HepG2 (cell line): ENCODE data around the gene RGS8. TPM values are rescaled to one million over a fixed set of nuclear protein-coding genes. Genes with fewer than 3 reads are reported as not detected.

Experiments used
- ATAC-seq: fragments of 200-7000 bp; cut with Tn5 transposase; 3 replicates; pipeline ENCODE4 v1.9.1; 2020; ENCODE audit warnings: mild to moderate bottlenecking, moderate library complexity
- BruUV-seq: library from RNA; stranded (reverse); fragments of 400-500 nt; replicated peaks from 2 replicates; lab custom pipeline; 2021; lab: Mats Ljungman, UMichigan
- CTCF ChIA-PET: fragments of 300-600 bp; formaldehyde crosslinking; extraction: SDS; loops from one replicate; lab custom pipeline; 2021; ENCODE audit warnings: low total read pairs, inconsistent platforms, low intra/inter-chr PET ratio; lab: Yijun Ruan, JAX
- POLR2A ChIA-PET: fragments of 350-600 bp; sonication (Branson Sonifier 250); formaldehyde crosslinking; loops from one replicate; lab custom pipeline; 2020; ENCODE audit warnings: antibody characterized with exemption, inconsistent platforms; lab: Yijun Ruan, JAX
- DNase-seq: peaks from one replicate; pipeline ENCODE4 v3.0.0-alpha.2; 2015; ENCODE audit warnings: low spot score
- FAIRE-seq: peaks from 3 replicates; lab custom pipeline; 2011; peaks lifted over from hg19 to GRCh38; lab: Jason Lieb, UNC
- H2AFZ ChIP-seq: one replicate; pipeline ENCODE4 v1.6.1; 2011; ENCODE audit warnings: low read length, inconsistent platforms
- H3K27ac ChIP-seq: fragments of 300-600 bp; 3 replicates; pipeline ENCODE4 v1.8.0; 2011; ENCODE audit warnings: mixed run types, mild to moderate bottlenecking, mixed read lengths, low read length, inconsistent platforms; ENCODE audit not compliant: insufficient read depth; ENCODE audit errors: extremely low read length
- H3K27me3 ChIP-seq, 2 experiments: fragments of 200-600 bp in 1 of 2; 2 replicates in 1 of 2; 3 replicates in 1 of 2; pipeline versions ENCODE4 v1.6.0 to v1.8.0; 2011; ENCODE audit warnings: low read length in 2 of 2, mild to moderate bottlenecking in 2 of 2, moderate library complexity in 2 of 2, inconsistent platforms in 1 of 2; ENCODE audit not compliant: insufficient read depth in 2 of 2, control insufficient read depth in 1 of 2
- H3K36me3 ChIP-seq, 2 experiments: fragments of 200-600 bp in 1 of 2; replicated peaks in 1 of 2; 2 replicates in 1 of 2; 3 replicates in 1 of 2; pipeline versions ENCODE4 v1.5.1 to v1.8.0; 2011; ENCODE audit warnings: low read length in 2 of 2, inconsistent platforms in 1 of 2; ENCODE audit not compliant: insufficient read depth in 2 of 2, control insufficient read depth in 1 of 2
- H3K4me1 ChIP-seq: 2 replicates; pipeline ENCODE4 v1.5.1; 2012; ENCODE audit warnings: low read length, inconsistent platforms; ENCODE audit not compliant: insufficient read depth
- H3K4me2 ChIP-seq: 2 replicates; pipeline ENCODE4 v1.6.0; 2011; ENCODE audit warnings: low read depth, low read length, inconsistent platforms
- H3K4me3 ChIP-seq, 3 experiments: fragments of 200-600 bp in 1 of 3; sonication (generic), shearing (Covaris generic) in 1 of 3; replicated peaks in 1 of 3; 2 replicates each; pipeline ENCODE4 v1.5.1; 2011 to 2016; ENCODE audit warnings: low read length in 3 of 3, inconsistent platforms in 2 of 3, low read depth in 2 of 3, mild to moderate bottlenecking in 2 of 3, control low read depth in 1 of 3, mixed read lengths in 1 of 3; ENCODE audit not compliant: insufficient read depth in 1 of 3
- H3K79me2 ChIP-seq: one replicate; pipeline ENCODE4 v1.6.1; 2011; ENCODE audit warnings: low read length, inconsistent platforms; ENCODE audit not compliant: insufficient read depth
- H3K9ac ChIP-seq: 2 replicates; pipeline ENCODE4 v1.6.0; 2011; ENCODE audit warnings: mild to moderate bottlenecking, low read depth, low read length, inconsistent platforms; ENCODE audit not compliant: insufficient read depth
- H3K9me3 ChIP-seq: 2 replicates; pipeline ENCODE4 v1.5.1; 2012; ENCODE audit warnings: mild to moderate bottlenecking, low read length
- H4K20me1 ChIP-seq: 2 replicates; pipeline ENCODE4 v1.6.0; 2011; ENCODE audit warnings: inconsistent platforms, mild to moderate bottlenecking, low read length, moderate library complexity; ENCODE audit not compliant: insufficient read depth
- CREM ChIP-seq, 2 experiments: sonication (generic) in 1 of 2; formaldehyde crosslinking in 1 of 2; IDR thresholded peaks; 2 replicates each; pipeline versions ENCODE4 v1.4.0 to v1.6.1; 2016 to 2020; ENCODE audit warnings: antibody characterized with exemption in 1 of 2, mild to moderate bottlenecking in 1 of 2, missing genetic modification reagents in 1 of 2
- DR1 ChIP-seq: sonication (generic); formaldehyde crosslinking; IDR thresholded peaks from 2 replicates; pipeline ENCODE4 v1.8.0; 2021; ENCODE audit warnings: mild to moderate bottlenecking, missing genetic modification reagents, inconsistent platforms
- KLF16 ChIP-seq, 2 experiments: sonication (generic) in 1 of 2; formaldehyde crosslinking in 1 of 2; IDR thresholded peaks; 2 replicates each; pipeline versions ENCODE4 v1.6.1 to v1.8.0; 2016 to 2023; ENCODE audit warnings: missing genetic modification reagents in 2 of 2, missing compliant biosample characterization in 1 of 2
- NAIF1 ChIP-seq: sonication (generic); formaldehyde crosslinking; IDR thresholded peaks from 2 replicates; pipeline ENCODE4 v1.5.0; 2020; ENCODE audit warnings: mild to moderate bottlenecking, missing genetic modification reagents, borderline replicate concordance
- SATB2 ChIP-seq: sonication (generic); formaldehyde crosslinking; IDR thresholded peaks from 2 replicates; pipeline ENCODE4 v1.5.0; 2020; ENCODE audit warnings: missing genetic modification reagents
- ZFP36L2 ChIP-seq: sonication (generic); formaldehyde crosslinking; IDR thresholded peaks from 2 replicates; pipeline ENCODE4 v1.4.0; 2020; ENCODE audit warnings: missing genetic modification reagents
- ZNF768 ChIP-seq: sonication (generic); formaldehyde crosslinking; IDR thresholded peaks from 2 replicates; pipeline ENCODE4 v1.4.0; 2020; ENCODE audit warnings: missing genetic modification reagents
- ZNF841 ChIP-seq: sonication (generic); formaldehyde crosslinking; IDR thresholded peaks from 2 replicates; pipeline ENCODE4 v1.8.1; 2023; ENCODE audit warnings: missing genetic modification reagents, borderline replicate concordance
- ZSCAN31 ChIP-seq: sonication (generic); formaldehyde crosslinking; IDR thresholded peaks from 2 replicates; pipeline ENCODE4 v1.5.0; 2020; ENCODE audit warnings: low read depth, mild to moderate bottlenecking, missing genetic modification reagents
- WGBS: methylation state at CpG from one replicate; pipeline ENCODE4 v1.1.6; 2017; ENCODE audit warnings: low lambda C conversion rate; 5-methylcytosine and 5-hydroxymethylcytosine counted together
- in situ Hi-C: cut with HindIII; loops from 2 replicates; pipeline ENCODE4 v1.10.0; 2017; ENCODE audit warnings: low pct_unique_long_range_greater_than_20kb; ENCODE audit not compliant: extremely low pct_ligation_motif_present
- intact Hi-C: fragments of 100-400 bp; cut with micrococcal nuclease; formaldehyde crosslinking; loops from one replicate; pipeline ENCODE4 v1.10.0; 2022; ENCODE audit not compliant: unreplicated experiment
- polyA plus RNA-seq, 8 experiments: library from polyadenylated mRNA; depleted of rRNA in 3 of 8; stranded (reverse) in 7 of 8; unstranded in 1 of 8; fragments of >200 nt; fragmentation: Illumina TruSeq in 4 of 8; extraction: Trizol in 4 of 8; gene quantifications; 2 replicates each; pipeline versions ENCODE4 v1.2.1 to v1.2.3, GENCODE V29; 2011 to 2016; ENCODE audit warnings: low read depth in 4 of 8, missing spikeins in 1 of 8, mixed read lengths in 1 of 8; ENCODE audit not compliant: insufficient read depth in 1 of 8
- total RNA-seq, 5 experiments: library from RNA; depleted of rRNA; stranded (reverse); fragments of >200 nt; fragmentation: Illumina TruSeq; extraction: Trizol; gene quantifications; 2 replicates each; pipeline ENCODE4 v1.2.3, GENCODE V29; 2016; ENCODE audit warnings: low read depth in 1 of 5
- TF ChIP-seq, protein P1 (sequence below): sonication (generic); formaldehyde crosslinking; IDR thresholded peaks from 2 replicates; pipeline ENCODE4 v1.8.0; 2022; ENCODE audit warnings: mild to moderate bottlenecking, missing genetic modification reagents
- TF ChIP-seq, protein P2 (sequence below): IDR thresholded peaks from 2 replicates; pipeline ENCODE4 v1.6.1; 2016
- TF ChIP-seq, protein P3 (sequence below), 2 experiments: sonication (generic) in 1 of 2; formaldehyde crosslinking in 1 of 2; IDR thresholded peaks; 2 replicates each; pipeline versions ENCODE4 v1.4.0 to v1.6.1; 2016 to 2020; ENCODE audit warnings: borderline replicate concordance in 1 of 2, low read depth in 1 of 2, mild to moderate bottlenecking in 1 of 2, missing genetic modification reagents in 1 of 2

The RGS8 gene
- total and polyA plus RNA-seq, 2 of the 13 experiments (the other 11 are each of a cell fraction or from before 2014, with no cell fraction given): not detected

DNA sequence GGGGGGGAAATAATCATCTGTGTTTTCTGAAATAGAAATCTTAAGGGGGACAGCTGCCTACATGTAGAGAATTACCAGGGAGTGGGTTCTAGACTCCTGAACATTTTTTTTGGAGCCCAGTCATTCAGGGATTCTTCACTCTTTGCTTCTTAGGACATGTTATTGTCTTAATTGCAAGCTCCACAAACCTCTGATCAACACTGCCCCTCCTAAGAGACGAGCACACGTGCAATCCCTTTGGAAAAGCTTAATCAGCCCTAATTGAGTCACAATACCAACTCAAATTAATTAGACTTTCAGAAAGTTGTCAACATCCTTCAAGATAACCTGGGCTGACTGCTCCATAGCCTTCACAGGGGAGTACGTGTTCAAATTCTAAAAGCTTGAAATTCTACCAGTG, 21.4 kb downstream of the RGS8 start (continued):
- TF ChIP-seq, protein P1, sequence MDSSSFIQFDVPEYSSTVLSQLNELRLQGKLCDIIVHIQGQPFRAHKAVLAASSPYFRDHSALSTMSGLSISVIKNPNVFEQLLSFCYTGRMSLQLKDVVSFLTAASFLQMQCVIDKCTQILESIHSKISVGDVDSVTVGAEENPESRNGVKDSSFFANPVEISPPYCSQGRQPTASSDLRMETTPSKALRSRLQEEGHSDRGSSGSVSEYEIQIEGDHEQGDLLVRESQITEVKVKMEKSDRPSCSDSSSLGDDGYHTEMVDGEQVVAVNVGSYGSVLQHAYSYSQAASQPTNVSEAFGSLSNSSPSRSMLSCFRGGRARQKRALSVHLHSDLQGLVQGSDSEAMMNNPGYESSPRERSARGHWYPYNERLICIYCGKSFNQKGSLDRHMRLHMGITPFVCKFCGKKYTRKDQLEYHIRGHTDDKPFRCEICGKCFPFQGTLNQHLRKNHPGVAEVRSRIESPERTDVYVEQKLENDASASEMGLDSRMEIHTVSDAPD (CRISPR knock-in tag): no peak
- no peak for TF ChIP-seq DR1 (CRISPR knock-in tag)

DNA sequence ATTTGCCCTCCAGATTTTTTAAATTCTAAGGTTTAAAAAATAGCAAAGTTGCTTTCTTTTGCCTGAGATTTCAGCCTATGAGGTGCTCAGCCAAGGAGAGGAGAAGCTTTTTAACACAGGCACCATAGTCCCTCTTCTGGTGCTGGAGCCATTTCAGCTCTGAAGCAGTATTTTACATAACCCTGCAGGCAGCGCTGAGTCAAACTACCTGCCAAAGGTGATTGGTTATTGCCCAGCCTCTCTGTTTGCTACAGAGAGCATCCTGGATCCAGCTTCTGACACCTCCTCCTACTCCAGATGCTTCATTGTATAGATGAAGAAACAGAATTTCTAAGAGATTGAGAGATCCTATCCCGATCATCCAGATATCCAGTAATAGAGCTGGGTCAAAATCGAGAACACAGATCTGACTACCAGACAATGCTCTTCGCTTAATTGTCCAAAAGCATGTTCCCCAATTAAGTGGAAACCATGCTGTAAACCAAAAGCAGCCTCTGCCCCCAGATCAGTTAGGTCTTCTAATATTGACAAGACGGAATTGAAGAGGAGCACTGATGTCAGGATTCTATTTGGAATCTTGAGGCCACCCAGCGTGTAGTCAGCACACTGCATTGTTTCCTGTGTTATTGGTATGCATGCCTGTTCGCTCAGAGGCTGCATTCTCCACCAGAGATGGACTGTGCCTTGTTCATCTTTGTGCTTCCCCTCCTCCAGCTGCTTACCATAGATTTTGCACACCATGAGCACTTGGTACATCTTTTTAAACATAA, 22.1 kb downstream of the RGS8 start:
- H3K79me2 ChIP-seq: no peaks in the 10 kb centered on the region
- no peak overlapping the region for H3K4me2 ChIP-seq
- H3K9me3 ChIP-seq: no peaks in the 10 kb centered on the region
- no peaks in the 10 kb centered on the region for H4K20me1 ChIP-seq
- CTCF ChIA-PET: no interaction called here
- DNase-seq (no peak), ATAC-seq (peak; percentile 52), FAIRE-seq (no peak)
- no TSS peak for BruUV-seq
- no peak overlapping the region for H3K27ac ChIP-seq
- WGBS: 5% methylated on average over 7 of the region's 7 CpGs
- intact Hi-C loops (no loop called here), in situ Hi-C loops (no loop called here)
- H3K4me3 ChIP-seq: no peak overlapping the region
- H2AFZ ChIP-seq: no peak overlapping the region
- H3K4me1 ChIP-seq: no peaks in the 10 kb centered on the region
- peaks cover 0 to 11% of the 10 kb centered on the region in 2 experiments; a peak in 1 of 5 replicates for H3K27me3 ChIP-seq
- no peak overlapping the region for H3K9ac ChIP-seq
- POLR2A ChIA-PET: no interaction called here
- no peaks in the 10 kb centered on the region for H3K36me3 ChIP-seq
- no peak for TF ChIP-seq NAIF1
- TF ChIP-seq SATB2 (CRISPR knock-in tag): no peak
- no peak for TF ChIP-seq KLF16 (CRISPR knock-in tag; IDR thresholded peaks at IDR 0.05)
- TF ChIP-seq ZFP36L2: no peak
- TF ChIP-seq ZNF841: no peak
- TF ChIP-seq, protein P2, sequence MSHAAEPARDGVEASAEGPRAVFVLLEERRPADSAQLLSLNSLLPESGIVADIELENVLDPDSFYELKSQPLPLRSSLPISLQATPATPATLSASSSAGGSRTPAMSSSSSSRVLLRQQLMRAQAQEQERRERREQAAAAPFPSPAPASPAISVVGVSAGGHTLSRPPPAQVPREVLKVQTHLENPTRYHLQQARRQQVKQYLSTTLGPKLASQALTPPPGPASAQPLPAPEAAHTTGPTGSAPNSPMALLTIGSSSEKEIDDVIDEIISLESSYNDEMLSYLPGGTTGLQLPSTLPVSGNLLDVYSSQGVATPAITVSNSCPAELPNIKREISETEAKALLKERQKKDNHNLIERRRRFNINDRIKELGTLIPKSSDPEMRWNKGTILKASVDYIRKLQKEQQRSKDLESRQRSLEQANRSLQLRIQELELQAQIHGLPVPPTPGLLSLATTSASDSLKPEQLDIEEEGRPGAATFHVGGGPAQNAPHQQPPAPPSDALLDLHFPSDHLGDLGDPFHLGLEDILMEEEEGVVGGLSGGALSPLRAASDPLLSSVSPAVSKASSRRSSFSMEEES (CRISPR knock-in tag): no peak
- no peak for TF ChIP-seq ZNF768 (CRISPR knock-in tag)
- TF ChIP-seq, protein P3, sequence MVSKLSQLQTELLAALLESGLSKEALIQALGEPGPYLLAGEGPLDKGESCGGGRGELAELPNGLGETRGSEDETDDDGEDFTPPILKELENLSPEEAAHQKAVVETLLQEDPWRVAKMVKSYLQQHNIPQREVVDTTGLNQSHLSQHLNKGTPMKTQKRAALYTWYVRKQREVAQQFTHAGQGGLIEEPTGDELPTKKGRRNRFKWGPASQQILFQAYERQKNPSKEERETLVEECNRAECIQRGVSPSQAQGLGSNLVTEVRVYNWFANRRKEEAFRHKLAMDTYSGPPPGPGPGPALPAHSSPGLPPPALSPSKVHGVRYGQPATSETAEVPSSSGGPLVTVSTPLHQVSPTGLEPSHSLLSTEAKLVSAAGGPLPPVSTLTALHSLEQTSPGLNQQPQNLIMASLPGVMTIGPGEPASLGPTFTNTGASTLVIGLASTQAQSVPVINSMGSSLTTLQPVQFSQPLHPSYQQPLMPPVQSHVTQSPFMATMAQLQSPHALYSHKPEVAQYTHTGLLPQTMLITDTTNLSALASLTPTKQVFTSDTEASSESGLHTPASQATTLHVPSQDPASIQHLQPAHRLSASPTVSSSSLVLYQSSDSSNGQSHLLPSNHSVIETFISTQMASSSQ (IDR thresholded peaks at IDR 0.05; ENCODE audit: low read depth): no peak
- TF ChIP-seq, protein P3 (CRISPR knock-in tag; IDR thresholded peaks at IDR 0.05; ENCODE audit: borderline replicate concordance): no peak
- TF ChIP-seq CREM (IDR thresholded peaks at IDR 0.05): no peak
- no peak for TF ChIP-seq CREM (CRISPR knock-in tag; IDR thresholded peaks at IDR 0.05)
- TF ChIP-seq ZSCAN31 (CRISPR knock-in tag): no peak
